Measurements from ENCODE around the gene HIKESHI. TPM values are rescaled to one million over a fixed set of nuclear protein-coding genes. Genes with fewer than 3 reads are reported as not detected.

The HIKESHI gene
- total RNA-seq, 2 donors from 2014 or later: 67.5 to 76.3 TPM

DNA sequence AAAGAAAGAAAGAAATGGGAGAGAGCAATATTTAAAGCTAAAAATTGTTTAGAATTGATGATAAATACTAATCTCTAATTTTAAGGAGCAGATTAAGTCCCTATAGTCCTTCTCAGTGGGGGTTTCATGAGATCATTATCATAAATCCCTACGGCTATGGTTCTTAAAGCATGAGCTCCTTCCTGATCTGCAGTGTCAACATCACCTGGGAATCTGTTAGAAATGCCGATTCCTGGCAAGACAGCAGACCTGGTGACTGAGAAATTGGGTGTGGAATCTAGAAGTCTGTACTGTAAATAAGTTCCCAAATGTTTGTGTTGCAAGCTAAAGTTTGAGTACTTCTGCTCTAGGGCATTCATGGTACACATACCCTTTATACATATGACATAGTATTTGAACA lies 12.6 kb downstream of the HIKESHI start:
- Mint-ChIP-seq H3K27ac (peak overlapping the region; percentile 66), H3K36me3 (ENCODE audit: low read depth) (peaks cover 59% of the 10 kb centered on the region), H3K27me3 (ENCODE audit: insufficient read depth) (no peaks in the 10 kb centered on the region), H3K9me3 (peaks cover 11% of the 10 kb centered on the region), H3K4me1 (peaks cover 41% of the 10 kb centered on the region), H3K4me3 (no peak overlapping the region)
- peaks cover 13% of the 10 kb centered on the region for H3K9me3 ChIP-seq (ENCODE audit: control insufficient read depth, low read length)
- peaks cover 2% of the 10 kb centered on the region for H3K4me1 ChIP-seq (ENCODE audit: control insufficient read depth, insufficient read depth, low read length)
- H3K9ac ChIP-seq (ENCODE audit: extremely low read depth, low read length, poor library complexity, severe bottlenecking): no peak overlapping the region
- WGBS, 2 experiments (ENCODE audit: insufficient coverage in 1 of 2, insufficient read length in 1 of 2): 24 to 83% methylated on average over 1 to 2 of the region's 2 CpGs
- peak; percentile 54 for DNase-seq
- TF ChIP-seq, protein P1, sequence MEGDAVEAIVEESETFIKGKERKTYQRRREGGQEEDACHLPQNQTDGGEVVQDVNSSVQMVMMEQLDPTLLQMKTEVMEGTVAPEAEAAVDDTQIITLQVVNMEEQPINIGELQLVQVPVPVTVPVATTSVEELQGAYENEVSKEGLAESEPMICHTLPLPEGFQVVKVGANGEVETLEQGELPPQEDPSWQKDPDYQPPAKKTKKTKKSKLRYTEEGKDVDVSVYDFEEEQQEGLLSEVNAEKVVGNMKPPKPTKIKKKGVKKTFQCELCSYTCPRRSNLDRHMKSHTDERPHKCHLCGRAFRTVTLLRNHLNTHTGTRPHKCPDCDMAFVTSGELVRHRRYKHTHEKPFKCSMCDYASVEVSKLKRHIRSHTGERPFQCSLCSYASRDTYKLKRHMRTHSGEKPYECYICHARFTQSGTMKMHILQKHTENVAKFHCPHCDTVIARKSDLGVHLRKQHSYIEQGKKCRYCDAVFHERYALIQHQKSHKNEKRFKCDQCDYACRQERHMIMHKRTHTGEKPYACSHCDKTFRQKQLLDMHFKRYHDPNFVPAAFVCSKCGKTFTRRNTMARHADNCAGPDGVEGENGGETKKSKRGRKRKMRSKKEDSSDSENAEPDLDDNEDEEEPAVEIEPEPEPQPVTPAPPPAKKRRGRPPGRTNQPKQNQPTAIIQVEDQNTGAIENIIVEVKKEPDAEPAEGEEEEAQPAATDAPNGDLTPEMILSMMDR (conservative IDR thresholded peaks at IDR 0.05): no peak
- no peak overlapping the region for H3K4me3 ChIP-seq (ENCODE audit: low read length)
- H3K36me3 ChIP-seq (ENCODE audit: control insufficient read depth, insufficient read depth, low read length): peaks cover 37% of the 10 kb centered on the region
- H3K27me3 ChIP-seq (ENCODE audit: control insufficient read depth, insufficient read depth, low read length, poor library complexity, severe bottlenecking): no peaks in the 10 kb centered on the region
- no peak overlapping the region for H3K27ac ChIP-seq (ENCODE audit: low read depth, low read length)

DNA sequence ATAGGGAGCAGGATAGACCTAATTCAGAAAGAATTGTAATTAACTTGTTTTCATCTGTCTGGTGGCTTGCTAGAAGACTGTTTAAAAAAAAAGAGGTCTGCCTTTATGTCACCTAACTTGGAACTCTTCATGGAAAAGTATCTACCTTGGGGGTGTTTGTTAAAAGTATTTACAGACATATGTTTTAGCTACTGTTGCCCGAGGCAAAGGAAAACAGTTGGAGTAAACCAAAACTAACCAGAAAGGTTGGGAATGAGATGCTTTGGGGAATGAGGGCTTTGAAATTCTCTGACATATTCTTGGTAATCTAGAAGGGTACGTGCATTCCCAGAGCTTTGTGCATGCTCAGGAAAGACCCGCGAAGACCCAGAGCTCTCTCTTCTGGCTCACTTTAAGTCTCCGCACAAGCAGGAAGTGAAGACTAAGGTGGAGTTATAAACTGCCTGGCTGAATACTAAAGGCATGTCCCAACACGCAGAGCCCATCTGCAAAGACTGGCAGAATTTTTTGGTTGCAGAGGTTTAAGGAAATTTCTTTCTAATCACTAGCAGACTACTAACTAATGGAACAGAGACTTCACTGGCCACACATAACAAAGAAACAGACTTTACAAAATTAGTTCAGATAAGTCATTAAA lies 33.2 kb downstream of the HIKESHI start:
- no peaks in the 10 kb centered on the region for H3K4me1 ChIP-seq (ENCODE audit: control insufficient read depth, insufficient read depth, low read length)
- DNase-seq: no peak
- no peaks in the 10 kb centered on the region for H3K27me3 Mint-ChIP-seq (ENCODE audit: insufficient read depth)
- H3K4me1 Mint-ChIP-seq: no peaks in the 10 kb centered on the region
- no peak overlapping the region for H3K27ac Mint-ChIP-seq
- TF ChIP-seq, protein P1 (conservative IDR thresholded peaks at IDR 0.05): no peak
- peaks cover 7% of the 10 kb centered on the region for H3K9me3 Mint-ChIP-seq
- WGBS, 2 experiments (ENCODE audit: insufficient coverage in 1 of 2, insufficient read length in 1 of 2): 94% methylated on average over 4 to 6 of the region's 6 CpGs
- no peak overlapping the region for H3K9ac ChIP-seq (ENCODE audit: extremely low read depth, low read length, poor library complexity, severe bottlenecking)
- peaks cover 58% of the 10 kb centered on the region for H3K36me3 ChIP-seq (ENCODE audit: control insufficient read depth, insufficient read depth, low read length)
- H3K27ac ChIP-seq (ENCODE audit: low read depth, low read length): no peak overlapping the region
- H3K4me3 Mint-ChIP-seq: no peak overlapping the region
- H3K9me3 ChIP-seq (ENCODE audit: control insufficient read depth, low read length): peaks cover 19% of the 10 kb centered on the region
- H3K4me3 ChIP-seq (ENCODE audit: low read length): no peak overlapping the region
- no peaks in the 10 kb centered on the region for H3K27me3 ChIP-seq (ENCODE audit: control insufficient read depth, insufficient read depth, low read length, poor library complexity, severe bottlenecking)
- peaks cover 69% of the 10 kb centered on the region for H3K36me3 Mint-ChIP-seq (ENCODE audit: low read depth)

DNA sequence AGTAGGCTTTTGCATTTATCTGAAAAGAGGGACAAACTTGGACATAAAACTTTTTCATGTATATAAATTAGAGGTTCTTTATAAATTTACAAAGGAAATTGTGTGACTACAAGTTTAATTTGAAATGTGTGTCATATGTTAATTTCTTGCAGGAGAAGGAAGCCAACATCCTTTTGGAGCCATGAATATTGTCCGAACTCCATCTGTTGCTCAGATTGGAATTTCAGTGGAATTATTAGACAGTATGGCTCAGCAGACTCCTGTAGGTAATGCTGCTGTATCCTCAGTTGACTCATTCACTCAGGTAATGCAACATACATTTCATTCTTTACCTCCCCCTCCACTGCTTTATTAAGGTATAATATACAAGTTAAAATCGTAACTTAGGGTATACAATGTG lies 35.2 kb downstream of the HIKESHI start:
- no peak for DNase-seq
- TF ChIP-seq, protein P1 (conservative IDR thresholded peaks at IDR 0.05): no peak
- Histone ChIP-seq H3K4me1 (ENCODE audit: control insufficient read depth, insufficient read depth, low read length) (no peaks in the 10 kb centered on the region), H3K27ac (ENCODE audit: low read depth, low read length) (no peak overlapping the region), H3K9me3 (ENCODE audit: control insufficient read depth, low read length) (peaks cover 19% of the 10 kb centered on the region), H3K36me3 (ENCODE audit: control insufficient read depth, insufficient read depth, low read length) (peaks cover 54% of the 10 kb centered on the region), H3K9ac (ENCODE audit: extremely low read depth, low read length, poor library complexity, severe bottlenecking) (no peak overlapping the region), H3K4me3 (ENCODE audit: low read length) (no peak overlapping the region), H3K27me3 (ENCODE audit: control insufficient read depth, insufficient read depth, low read length, poor library complexity, severe bottlenecking) (no peaks in the 10 kb centered on the region)
- Mint-ChIP-seq H3K27me3 (ENCODE audit: insufficient read depth) (no peaks in the 10 kb centered on the region), H3K27ac (no peak overlapping the region), H3K36me3 (ENCODE audit: low read depth) (peaks cover 72% of the 10 kb centered on the region), H3K4me1 (no peaks in the 10 kb centered on the region), H3K4me3 (no peak overlapping the region), H3K9me3 (peaks cover 7% of the 10 kb centered on the region)
- 97 to 100% methylated on average over 1 to 2 of the region's 2 CpGs for WGBS, 2 experiments (ENCODE audit: insufficient coverage in 1 of 2, insufficient read length in 1 of 2)

All from endodermal cell (in vitro differentiated cells).